HCT116 (cell line): ENCODE results near the gene CACNA1C.

ENCODE experiments used
- ATF3 ChIP-seq: IDR thresholded peaks from 2 replicates; pipeline ENCODE4 v1.6.1; 2012
- CBX3 ChIP-seq: IDR thresholded peaks from 2 replicates; pipeline ENCODE4 v1.6.1; 2012; ENCODE audit warnings: low read depth
- EGR1 ChIP-seq: IDR thresholded peaks from 2 replicates; pipeline ENCODE4 v1.6.1; 2012; ENCODE audit warnings: low read depth
- ELF1 ChIP-seq: IDR thresholded peaks from 2 replicates; pipeline ENCODE4 v1.6.1; 2012; ENCODE audit warnings: low read depth, borderline replicate concordance
- EZH2 ChIP-seq: fragments of 200-600 bp; sonication (generic); IDR thresholded peaks from 2 replicates; pipeline ENCODE4 v1.6.1; 2017; ENCODE audit warnings: antibody characterized with exemption, mixed run types
- FOSL1 ChIP-seq: IDR thresholded peaks from 2 replicates; pipeline ENCODE4 v1.6.1; 2012; ENCODE audit warnings: low read depth
- POLR2A ChIP-seq: IDR thresholded peaks from 2 replicates; pipeline ENCODE4 v1.7.0; 2011; ENCODE audit warnings: borderline replicate concordance; ENCODE audit not compliant: insufficient read depth, insufficient read length; ENCODE audit errors: extremely low read depth
- RAD21 ChIP-seq: IDR thresholded peaks from 2 replicates; pipeline ENCODE4 v1.6.1; 2012; ENCODE audit warnings: low read depth, mild to moderate bottlenecking
- SIN3A ChIP-seq: IDR thresholded peaks from 2 replicates; pipeline ENCODE4 v1.6.1; 2012; ENCODE audit warnings: low read depth
- SP1 ChIP-seq: IDR thresholded peaks from 2 replicates; pipeline ENCODE4 v1.6.1; 2012; ENCODE audit warnings: low read depth
- ZFX ChIP-seq: fragments of 450-650 bp; IDR thresholded peaks from 2 replicates; pipeline ENCODE4 v1.6.1; 2017
- TF ChIP-seq, protein P1 (sequence below), 3 experiments: fragments of 200-600 bp in 1 of 3; sonication (generic) in 1 of 3; IDR thresholded peaks in 2 of 3; conservative IDR thresholded peaks in 1 of 3; 2 replicates each; pipeline ENCODE4 v1.5.1; 2012 to 2017; ENCODE audit warnings: low read depth in 2 of 3, low read length in 2 of 3, antibody characterized with exemption in 1 of 3, borderline replicate concordance in 1 of 3, control low read depth in 1 of 3, mild to moderate bottlenecking in 1 of 3, mixed read lengths in 1 of 3, mixed run types in 1 of 3, moderate library complexity in 1 of 3; ENCODE audit not compliant: insufficient read depth in 1 of 3
- TF ChIP-seq, protein P2 (sequence below): IDR thresholded peaks from 2 replicates; pipeline ENCODE4 v1.6.1; 2012; ENCODE audit warnings: low read depth

GRCh38 chr12:2125651-2126522, 73.1 kb downstream of the CACNA1C start:
- no peak for TF ChIP-seq RAD21
- TF ChIP-seq, protein P1, sequence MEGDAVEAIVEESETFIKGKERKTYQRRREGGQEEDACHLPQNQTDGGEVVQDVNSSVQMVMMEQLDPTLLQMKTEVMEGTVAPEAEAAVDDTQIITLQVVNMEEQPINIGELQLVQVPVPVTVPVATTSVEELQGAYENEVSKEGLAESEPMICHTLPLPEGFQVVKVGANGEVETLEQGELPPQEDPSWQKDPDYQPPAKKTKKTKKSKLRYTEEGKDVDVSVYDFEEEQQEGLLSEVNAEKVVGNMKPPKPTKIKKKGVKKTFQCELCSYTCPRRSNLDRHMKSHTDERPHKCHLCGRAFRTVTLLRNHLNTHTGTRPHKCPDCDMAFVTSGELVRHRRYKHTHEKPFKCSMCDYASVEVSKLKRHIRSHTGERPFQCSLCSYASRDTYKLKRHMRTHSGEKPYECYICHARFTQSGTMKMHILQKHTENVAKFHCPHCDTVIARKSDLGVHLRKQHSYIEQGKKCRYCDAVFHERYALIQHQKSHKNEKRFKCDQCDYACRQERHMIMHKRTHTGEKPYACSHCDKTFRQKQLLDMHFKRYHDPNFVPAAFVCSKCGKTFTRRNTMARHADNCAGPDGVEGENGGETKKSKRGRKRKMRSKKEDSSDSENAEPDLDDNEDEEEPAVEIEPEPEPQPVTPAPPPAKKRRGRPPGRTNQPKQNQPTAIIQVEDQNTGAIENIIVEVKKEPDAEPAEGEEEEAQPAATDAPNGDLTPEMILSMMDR (IDR thresholded peaks at IDR 0.05 in 2 of 3, conservative IDR thresholded peaks at IDR 0.05 in 1 of 3; ENCODE audit: borderline replicate concordance in 1 of 3, insufficient read depth in 1 of 3, low read depth in 2 of 3, low read length in 2 of 3) = no peak
- TF ChIP-seq, protein P2, sequence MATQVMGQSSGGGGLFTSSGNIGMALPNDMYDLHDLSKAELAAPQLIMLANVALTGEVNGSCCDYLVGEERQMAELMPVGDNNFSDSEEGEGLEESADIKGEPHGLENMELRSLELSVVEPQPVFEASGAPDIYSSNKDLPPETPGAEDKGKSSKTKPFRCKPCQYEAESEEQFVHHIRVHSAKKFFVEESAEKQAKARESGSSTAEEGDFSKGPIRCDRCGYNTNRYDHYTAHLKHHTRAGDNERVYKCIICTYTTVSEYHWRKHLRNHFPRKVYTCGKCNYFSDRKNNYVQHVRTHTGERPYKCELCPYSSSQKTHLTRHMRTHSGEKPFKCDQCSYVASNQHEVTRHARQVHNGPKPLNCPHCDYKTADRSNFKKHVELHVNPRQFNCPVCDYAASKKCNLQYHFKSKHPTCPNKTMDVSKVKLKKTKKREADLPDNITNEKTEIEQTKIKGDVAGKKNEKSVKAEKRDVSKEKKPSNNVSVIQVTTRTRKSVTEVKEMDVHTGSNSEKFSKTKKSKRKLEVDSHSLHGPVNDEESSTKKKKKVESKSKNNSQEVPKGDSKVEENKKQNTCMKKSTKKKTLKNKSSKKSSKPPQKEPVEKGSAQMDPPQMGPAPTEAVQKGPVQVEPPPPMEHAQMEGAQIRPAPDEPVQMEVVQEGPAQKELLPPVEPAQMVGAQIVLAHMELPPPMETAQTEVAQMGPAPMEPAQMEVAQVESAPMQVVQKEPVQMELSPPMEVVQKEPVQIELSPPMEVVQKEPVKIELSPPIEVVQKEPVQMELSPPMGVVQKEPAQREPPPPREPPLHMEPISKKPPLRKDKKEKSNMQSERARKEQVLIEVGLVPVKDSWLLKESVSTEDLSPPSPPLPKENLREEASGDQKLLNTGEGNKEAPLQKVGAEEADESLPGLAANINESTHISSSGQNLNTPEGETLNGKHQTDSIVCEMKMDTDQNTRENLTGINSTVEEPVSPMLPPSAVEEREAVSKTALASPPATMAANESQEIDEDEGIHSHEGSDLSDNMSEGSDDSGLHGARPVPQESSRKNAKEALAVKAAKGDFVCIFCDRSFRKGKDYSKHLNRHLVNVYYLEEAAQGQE = no peak
- no peak for TF ChIP-seq CBX3
- no peak for TF ChIP-seq SP1
- TF ChIP-seq FOSL1 = no peak
- TF ChIP-seq EZH2 = no peak
- no peak for TF ChIP-seq ATF3
- TF ChIP-seq SIN3A = no peak
- no peak for TF ChIP-seq ZFX
- TF ChIP-seq ELF1 = no peak
- no peak for TF ChIP-seq POLR2A
- no peak for TF ChIP-seq EGR1
